Psoas muscle (tissue), 8 donors: ENCODE data around the gene DUSP10. TPM values are rescaled to one million over a fixed set of nuclear protein-coding genes. Genes with fewer than 3 reads are reported as not detected.
A peak's percentile ranks its signal among the peaks of the same experiment; 100 is the strongest.

Source experiments
- ATAC-seq, 4 donors: fragments of 200-7000 bp; cut with Tn5 transposase; one replicate each; pipeline ENCODE4 v1.9.1; 2020; ENCODE audit warnings: moderate library complexity in 3 of 4, mild to moderate bottlenecking in 2 of 4
- DNase-seq, 2 donors: peaks; one replicate each; pipeline ENCODE4 v3.0.0-alpha.2; 2020
- H3K27ac ChIP-seq: fragments of 200-600 bp; one replicate; pipeline ENCODE4 v1.8.0; 2022
- H3K27me3 ChIP-seq, 3 donors: fragments of 200-600 bp in 1 of 3; one replicate each; pipeline versions ENCODE4 v1.6.1 to v1.8.0; 2013 to 2022; ENCODE audit warnings: low read length in 2 of 3, mild to moderate bottlenecking in 2 of 3, moderate library complexity in 1 of 3; ENCODE audit not compliant: insufficient read depth in 3 of 3
- H3K36me3 ChIP-seq, 2 donors: fragments of 200-600 bp in 1 of 2; one replicate each; pipeline versions ENCODE4 v1.6.1 to v1.8.0; 2013 to 2022; ENCODE audit warnings: low read depth in 1 of 2, mild to moderate bottlenecking in 1 of 2, moderate library complexity in 1 of 2; ENCODE audit not compliant: insufficient read depth in 1 of 2
- H3K4me1 ChIP-seq: fragments of 200-600 bp; one replicate; pipeline ENCODE4 v1.8.0; 2022
- H3K4me3 ChIP-seq: fragments of 200-600 bp; one replicate; pipeline ENCODE4 v1.8.0; 2022; ENCODE audit warnings: mild to moderate bottlenecking
- H3K9me3 ChIP-seq: fragments of 200-600 bp; one replicate; pipeline ENCODE4 v1.8.0; 2022
- WGBS, 3 donors: extraction: QIAGEN DNeasy Blood & Tissue Kit; methylation state at CpG; one replicate each; pipeline versions ENCODE4 v1.1.6 to v1.1.7; 2013; 5-methylcytosine and 5-hydroxymethylcytosine counted together
- intact Hi-C, 2 donors: fragments of 100-400 bp; cut with DNase I; formaldehyde crosslinking; loops; one replicate each; pipeline versions ENCODE4 v1.11.0 to v1.14.2; 2022
- polyA plus RNA-seq, 3 donors: library from polyadenylated mRNA; stranded (reverse); fragments of 200-250 nt; gene quantifications; one replicate each; pipeline ENCODE4 v1.2.3, GENCODE V29; 2013
- total RNA-seq, 4 donors: library from RNA; stranded (reverse); fragmentation: NEBNext Ultra II Directional in 2 of 4; extraction: Animal tissue kit (Norgen Biotek cat#: 25700) in 2 of 4; gene quantifications; one replicate each; pipeline versions ENCODE4 v1.2.1 to v1.2.4, GENCODE V29; 2021 to 2023
- TF ChIP-seq, protein P1 (sequence below): fragments of 200-600 bp; IDR thresholded peaks from one replicate; pipeline ENCODE4 v1.8.0; 2022; ENCODE audit warnings: antibody characterized with exemption
- donor health status: healthy with polysubstance abuse.
- donor health status: DM: no; HTN: no; CAD: no; lungs with moderate emphysema.
- donor health status: Bipolar disorder and iron deficiency.
- donor health status: healthy.
- donor health status: DM: yes; HTN: yes; CAD: no.
- donor health status: DM: no; HTN: no; CAD: no.
- donor health status: DM: no; HTN: no; CAD: no.
- donor health status: DM: yes; HTN: yes; CAD: no.

Gene DUSP10
- total and polyA plus RNA-seq, 7 donors, result 4.7 to 15.5 (median 5.9) TPM

DNA sequence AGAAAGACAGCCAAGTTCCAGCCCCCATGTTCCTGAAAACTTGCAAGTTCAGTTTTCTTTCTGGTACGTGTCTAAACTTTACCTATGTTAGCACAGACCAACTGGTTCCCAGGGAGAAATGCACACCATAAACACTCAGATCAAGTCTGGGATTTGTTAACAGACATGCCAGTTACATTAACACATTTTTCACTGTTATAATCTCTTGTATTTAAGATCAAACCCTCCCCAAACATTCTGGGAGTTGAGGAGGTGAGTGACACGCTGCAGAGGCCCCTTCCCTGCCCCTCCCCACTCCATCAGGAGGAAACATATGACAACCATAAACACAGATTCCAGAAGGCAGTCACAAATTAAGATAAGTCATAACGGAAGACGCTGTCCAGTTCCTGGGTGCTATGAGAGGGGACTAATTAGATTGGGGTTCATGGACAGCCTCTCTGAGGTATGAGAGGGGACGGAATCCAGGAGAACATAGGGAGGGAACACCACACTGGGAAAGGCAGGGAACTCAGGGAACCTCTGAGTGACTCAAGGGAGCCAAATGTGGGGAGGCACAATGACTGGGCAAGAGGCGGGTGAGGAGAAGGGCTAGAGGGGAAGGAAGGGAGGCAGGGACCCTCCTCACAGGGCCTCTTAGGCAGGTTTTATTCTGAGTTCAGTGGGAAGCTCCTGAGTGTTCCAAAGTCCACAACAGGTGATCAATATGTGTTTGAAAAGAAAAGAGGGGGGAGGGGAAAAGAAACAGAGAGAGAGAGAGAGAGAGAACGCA lies 25.0 kb downstream of the DUSP10 start:
- no peak overlapping the region for H3K4me3 ChIP-seq
- no peaks in the 10 kb centered on the region for H3K9me3 ChIP-seq
- H3K36me3 ChIP-seq, result no peaks in the 10 kb centered on the region
- ATAC-seq (peak in 2 of 4 donors; percentile 34 to 42), DNase-seq (no peak)
- H3K27ac ChIP-seq, result peak overlapping the region; percentile 40
- no peaks in the 10 kb centered on the region for H3K27me3 ChIP-seq
- H3K4me1 ChIP-seq, result peaks cover 35% of the 10 kb centered on the region
- TF ChIP-seq, protein P1, sequence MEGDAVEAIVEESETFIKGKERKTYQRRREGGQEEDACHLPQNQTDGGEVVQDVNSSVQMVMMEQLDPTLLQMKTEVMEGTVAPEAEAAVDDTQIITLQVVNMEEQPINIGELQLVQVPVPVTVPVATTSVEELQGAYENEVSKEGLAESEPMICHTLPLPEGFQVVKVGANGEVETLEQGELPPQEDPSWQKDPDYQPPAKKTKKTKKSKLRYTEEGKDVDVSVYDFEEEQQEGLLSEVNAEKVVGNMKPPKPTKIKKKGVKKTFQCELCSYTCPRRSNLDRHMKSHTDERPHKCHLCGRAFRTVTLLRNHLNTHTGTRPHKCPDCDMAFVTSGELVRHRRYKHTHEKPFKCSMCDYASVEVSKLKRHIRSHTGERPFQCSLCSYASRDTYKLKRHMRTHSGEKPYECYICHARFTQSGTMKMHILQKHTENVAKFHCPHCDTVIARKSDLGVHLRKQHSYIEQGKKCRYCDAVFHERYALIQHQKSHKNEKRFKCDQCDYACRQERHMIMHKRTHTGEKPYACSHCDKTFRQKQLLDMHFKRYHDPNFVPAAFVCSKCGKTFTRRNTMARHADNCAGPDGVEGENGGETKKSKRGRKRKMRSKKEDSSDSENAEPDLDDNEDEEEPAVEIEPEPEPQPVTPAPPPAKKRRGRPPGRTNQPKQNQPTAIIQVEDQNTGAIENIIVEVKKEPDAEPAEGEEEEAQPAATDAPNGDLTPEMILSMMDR, result no peak
- 62 to 77% (median 71%) methylated on average over 7 of the region's 7 CpGs for WGBS, 3 donors
- intact Hi-C loops, result no loop called here

DNA sequence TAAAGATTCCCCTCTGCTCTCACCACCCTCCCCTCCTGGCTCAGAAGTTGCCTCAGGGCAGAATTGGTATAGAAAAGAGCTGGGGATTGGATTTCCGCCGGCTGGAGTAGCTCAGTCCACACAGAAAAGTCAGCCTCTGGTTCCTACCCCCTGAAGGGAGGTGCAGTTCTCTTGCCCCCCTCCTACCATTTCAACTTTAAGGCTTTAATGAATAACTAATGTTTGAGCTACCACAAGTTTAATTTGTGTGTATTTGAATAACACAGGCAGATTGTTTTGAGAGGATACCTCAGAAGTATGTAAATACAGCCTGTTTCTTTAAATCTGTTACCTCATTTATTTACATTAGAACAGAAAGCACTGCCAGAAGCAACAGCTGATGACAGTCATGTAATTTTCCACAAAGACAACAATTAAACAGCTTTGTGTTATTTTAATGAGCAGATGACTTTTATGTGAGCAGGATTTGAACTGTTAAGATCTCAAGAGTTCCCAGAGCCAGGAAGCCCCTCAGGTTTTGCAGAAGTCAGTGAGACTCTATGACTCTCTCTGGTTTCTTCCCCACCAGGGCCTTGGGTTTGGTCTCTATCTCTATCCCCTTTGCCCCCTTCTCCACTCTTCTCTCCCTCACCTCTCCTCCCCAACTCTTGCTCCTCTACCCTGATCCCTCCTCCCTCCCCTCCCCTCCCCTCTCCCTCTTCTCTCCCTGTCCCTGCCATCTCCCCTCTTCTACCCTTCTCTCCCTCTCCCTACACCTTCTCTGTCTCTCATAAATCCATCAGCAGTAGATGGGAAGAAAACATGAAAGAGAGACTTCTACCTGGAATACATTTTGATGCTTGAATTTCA lies 26.3 kb downstream of the DUSP10 start:
- Histone ChIP-seq H3K9me3 (no peaks in the 10 kb centered on the region), H3K4me3 (no peak overlapping the region), H3K4me1 (peaks cover 42% of the 10 kb centered on the region), H3K27me3 (no peaks in the 10 kb centered on the region), H3K27ac (peak overlapping the region; percentile 54), H3K36me3 (no peaks in the 10 kb centered on the region)
- TF ChIP-seq, protein P1, result no peak
- 56 to 68% (median 59%) methylated on average over 2 of the region's 2 CpGs for WGBS, 3 donors
- no peak for DNase-seq
- intact Hi-C loops, result no loop called here
- no peak for ATAC-seq

DNA sequence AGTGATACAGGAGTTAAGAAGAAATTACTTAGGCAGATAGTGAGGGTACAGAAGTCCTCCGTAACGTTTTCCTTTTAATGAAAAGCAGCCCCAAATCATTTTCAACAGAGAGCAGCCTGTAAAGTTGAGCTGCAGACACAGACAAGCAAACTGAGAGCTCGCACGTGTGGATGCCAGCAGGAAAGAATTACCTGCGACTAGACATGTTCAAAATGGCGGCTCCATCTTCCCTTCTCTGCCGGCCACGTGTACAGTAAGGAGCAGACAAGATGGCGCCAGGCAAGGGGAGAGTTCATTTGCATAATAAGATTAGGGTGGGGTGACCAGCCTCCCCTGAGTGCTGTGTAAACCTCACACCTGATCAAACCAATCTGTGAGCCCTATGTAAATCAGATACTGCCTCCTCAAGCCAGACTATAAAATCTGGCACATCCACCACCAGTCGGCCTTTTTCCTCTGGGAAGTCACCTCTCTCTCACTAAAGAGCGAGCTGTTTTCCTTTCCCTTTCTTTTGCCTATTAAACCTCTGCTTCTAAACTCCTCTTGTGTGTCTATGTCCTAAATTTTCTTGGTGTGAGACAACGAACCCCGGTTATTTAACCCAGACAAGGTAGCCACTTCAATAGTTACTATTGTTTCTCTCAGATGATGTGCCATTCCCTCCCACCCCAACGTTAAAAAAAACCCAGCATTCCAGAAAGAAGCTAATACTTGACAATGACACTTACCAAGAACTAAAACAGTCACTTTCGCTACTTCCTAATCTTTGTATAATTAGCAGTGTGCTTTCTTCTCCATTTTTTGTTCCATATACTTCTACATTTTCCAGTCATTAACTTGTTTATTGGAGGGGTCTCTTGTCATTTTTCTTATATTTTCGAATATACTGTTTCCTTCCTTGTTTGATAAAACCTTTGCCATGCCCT lies 27.4 kb downstream of the DUSP10 start:
- TF ChIP-seq, protein P1, result no peak
- 76 to 86% (median 81%) methylated on average over 16 of the region's 16 CpGs for WGBS, 3 donors
- Histone ChIP-seq H3K4me1 (peaks cover 42% of the 10 kb centered on the region), H3K27ac (peak overlapping the region; percentile 3), H3K4me3 (no peak overlapping the region), H3K27me3 (no peaks in the 10 kb centered on the region), H3K36me3 (no peaks in the 10 kb centered on the region), H3K9me3 (no peaks in the 10 kb centered on the region)
- ATAC-seq, result no peak
- DNase-seq, result no peak
- intact Hi-C loops, result no loop called here

DNA sequence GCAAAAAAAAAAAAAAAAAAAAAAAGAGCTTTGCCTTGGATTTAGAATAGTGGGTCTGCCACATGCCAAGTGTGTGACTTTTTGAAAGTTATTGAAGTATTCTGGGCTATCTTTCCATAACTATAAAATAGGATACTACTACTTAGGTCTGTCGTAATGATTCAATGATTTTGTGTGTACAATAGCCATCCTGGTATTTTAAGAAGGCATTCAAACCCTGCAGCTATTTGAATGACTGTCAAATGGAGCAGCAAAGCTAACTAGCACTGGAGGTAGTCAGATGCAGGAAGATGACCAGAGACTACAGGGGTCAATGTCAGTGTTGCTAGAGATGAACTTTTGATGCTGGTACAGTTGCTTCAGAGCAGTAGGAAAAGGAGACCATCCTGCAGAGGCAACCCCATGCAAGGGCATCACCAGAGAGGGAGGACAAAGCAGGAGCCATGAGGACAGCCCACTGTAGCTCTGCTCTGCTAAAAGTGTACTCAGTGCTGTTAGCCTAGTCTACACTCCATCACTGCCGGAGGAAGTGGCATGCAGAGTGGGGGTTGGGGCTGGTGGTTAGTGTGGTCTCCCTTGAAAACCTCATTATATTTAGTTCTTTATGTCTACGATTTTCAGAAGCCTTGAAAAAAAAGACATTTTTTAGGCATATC lies 29.0 kb downstream of the DUSP10 start:
- 58 to 76% (median 64%) methylated on average over 3 of the region's 3 CpGs for WGBS, 3 donors
- H3K9me3 ChIP-seq, result no peaks in the 10 kb centered on the region
- H3K36me3 ChIP-seq, result no peaks in the 10 kb centered on the region
- intact Hi-C loops, result no loop called here
- peak in 1 of 4 donors; percentile 26 for ATAC-seq
- H3K27ac ChIP-seq, result peak overlapping the region; percentile 82
- no peak overlapping the region for H3K4me3 ChIP-seq
- TF ChIP-seq, protein P1, result no peak
- peaks cover 52% of the 10 kb centered on the region for H3K4me1 ChIP-seq
- H3K27me3 ChIP-seq, result no peaks in the 10 kb centered on the region
- DNase-seq, result no peak
